Calu3 (cell line): Measurements from ENCODE around the gene EXOSC1. TPM values are rescaled to one million over a fixed set of nuclear protein-coding genes. Genes with fewer than 3 reads are reported as not detected.
"Not testable (repeated sequence)": the region's sequence is repeated elsewhere in the genome, so short reads cannot be mapped to it uniquely, and the experiment has no call there.

ENCODE experiments used
- BruUV-seq: library from RNA; stranded (reverse); fragments of 400-500 nt; replicated peaks from 2 replicates; lab custom pipeline; 2021; lab: Mats Ljungman, UMichigan
- CTCF ChIA-PET: fragments of 300-600 bp; sonication (Branson Sonifier 250); formaldehyde crosslinking; loops from one replicate; lab custom pipeline; 2022; ENCODE audit warnings: antibody characterized with exemption; lab: Charles Lee
- DNase-seq: peaks from one replicate; pipeline ENCODE4 v3.0.0; 2022
- H3K27ac Mint-ChIP-seq: one replicate; pipeline ENCODE4 v1.8.0; 2022; ENCODE audit warnings: mixed read lengths; ENCODE audit not compliant: unreplicated experiment
- H3K27me3 Mint-ChIP-seq: one replicate; pipeline ENCODE4 v1.8.0; 2022; ENCODE audit warnings: mixed read lengths; ENCODE audit not compliant: unreplicated experiment
- H3K36me3 Mint-ChIP-seq: one replicate; pipeline ENCODE4 v1.8.0; 2022; ENCODE audit warnings: mild to moderate bottlenecking, moderate library complexity, mixed read lengths; ENCODE audit not compliant: insufficient read depth, unreplicated experiment
- H3K4me1 Mint-ChIP-seq: one replicate; pipeline ENCODE4 v1.8.0; 2022; ENCODE audit warnings: mild to moderate bottlenecking, low read depth, mixed read lengths; ENCODE audit not compliant: unreplicated experiment
- H3K4me3 Mint-ChIP-seq: one replicate; pipeline ENCODE4 v1.8.0; 2022; ENCODE audit warnings: mild to moderate bottlenecking, low read depth, moderate library complexity, mixed read lengths; ENCODE audit not compliant: unreplicated experiment
- H3K9me3 Mint-ChIP-seq: one replicate; pipeline ENCODE4 v1.8.0; 2022; ENCODE audit warnings: low read depth, mixed read lengths; ENCODE audit not compliant: unreplicated experiment
- intact Hi-C: fragments of 100-400 bp; cut with micrococcal nuclease; formaldehyde crosslinking; loops from one replicate; pipeline ENCODE4 v1.10.0; 2022; ENCODE audit not compliant: unreplicated experiment
- total RNA-seq: library from RNA; stranded (reverse); gene quantifications from 2 replicates; pipeline ENCODE4 v1.2.3, GENCODE V29; 2022
- TF ChIP-seq, protein P1 (sequence below): fragments of 200-600 bp; IDR thresholded peaks from one replicate; pipeline ENCODE4 v1.8.0; 2022; ENCODE audit warnings: antibody characterized with exemption; ENCODE audit not compliant: unreplicated experiment

EXOSC1 gene
- total RNA-seq, 1 experiment from 2014 or later, result 29.5 TPM

DNA sequence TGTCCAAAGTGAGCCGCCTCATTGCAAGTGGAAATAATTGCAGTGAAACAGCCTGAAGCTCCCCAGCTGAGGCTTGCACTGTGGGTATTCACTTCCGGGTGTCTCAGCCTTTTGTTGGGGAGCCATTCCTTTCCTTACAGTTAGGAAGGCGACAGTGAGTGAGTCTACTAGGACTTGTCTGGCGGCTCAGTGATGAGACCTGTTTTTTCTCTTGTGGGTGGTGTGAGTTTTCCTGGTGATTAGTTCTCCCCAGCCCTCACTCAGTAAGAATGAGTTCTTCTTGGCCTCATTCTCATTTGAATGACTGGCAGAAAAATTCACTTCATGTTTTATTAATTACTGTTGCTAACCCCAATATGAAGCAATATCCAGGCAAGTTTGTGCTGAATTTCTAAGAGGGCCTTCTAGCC lies 17.2 kb downstream of the EXOSC1 start:
- Mint-ChIP-seq H3K27ac (no peak overlapping the region), H3K9me3 (no peaks in the 10 kb centered on the region), H3K4me1 (no peaks in the 10 kb centered on the region), H3K36me3 (peaks cover 48% of the 10 kb centered on the region), H3K27me3 (no peaks in the 10 kb centered on the region), H3K4me3 (peak overlapping the region; percentile 86)
- intact Hi-C loops, result no loop called here
- no TSS peak for BruUV-seq
- CTCF ChIA-PET, result no interaction called here
- TF ChIP-seq, protein P1, sequence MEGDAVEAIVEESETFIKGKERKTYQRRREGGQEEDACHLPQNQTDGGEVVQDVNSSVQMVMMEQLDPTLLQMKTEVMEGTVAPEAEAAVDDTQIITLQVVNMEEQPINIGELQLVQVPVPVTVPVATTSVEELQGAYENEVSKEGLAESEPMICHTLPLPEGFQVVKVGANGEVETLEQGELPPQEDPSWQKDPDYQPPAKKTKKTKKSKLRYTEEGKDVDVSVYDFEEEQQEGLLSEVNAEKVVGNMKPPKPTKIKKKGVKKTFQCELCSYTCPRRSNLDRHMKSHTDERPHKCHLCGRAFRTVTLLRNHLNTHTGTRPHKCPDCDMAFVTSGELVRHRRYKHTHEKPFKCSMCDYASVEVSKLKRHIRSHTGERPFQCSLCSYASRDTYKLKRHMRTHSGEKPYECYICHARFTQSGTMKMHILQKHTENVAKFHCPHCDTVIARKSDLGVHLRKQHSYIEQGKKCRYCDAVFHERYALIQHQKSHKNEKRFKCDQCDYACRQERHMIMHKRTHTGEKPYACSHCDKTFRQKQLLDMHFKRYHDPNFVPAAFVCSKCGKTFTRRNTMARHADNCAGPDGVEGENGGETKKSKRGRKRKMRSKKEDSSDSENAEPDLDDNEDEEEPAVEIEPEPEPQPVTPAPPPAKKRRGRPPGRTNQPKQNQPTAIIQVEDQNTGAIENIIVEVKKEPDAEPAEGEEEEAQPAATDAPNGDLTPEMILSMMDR, result no peak
- DNase-seq, result no peak

DNA sequence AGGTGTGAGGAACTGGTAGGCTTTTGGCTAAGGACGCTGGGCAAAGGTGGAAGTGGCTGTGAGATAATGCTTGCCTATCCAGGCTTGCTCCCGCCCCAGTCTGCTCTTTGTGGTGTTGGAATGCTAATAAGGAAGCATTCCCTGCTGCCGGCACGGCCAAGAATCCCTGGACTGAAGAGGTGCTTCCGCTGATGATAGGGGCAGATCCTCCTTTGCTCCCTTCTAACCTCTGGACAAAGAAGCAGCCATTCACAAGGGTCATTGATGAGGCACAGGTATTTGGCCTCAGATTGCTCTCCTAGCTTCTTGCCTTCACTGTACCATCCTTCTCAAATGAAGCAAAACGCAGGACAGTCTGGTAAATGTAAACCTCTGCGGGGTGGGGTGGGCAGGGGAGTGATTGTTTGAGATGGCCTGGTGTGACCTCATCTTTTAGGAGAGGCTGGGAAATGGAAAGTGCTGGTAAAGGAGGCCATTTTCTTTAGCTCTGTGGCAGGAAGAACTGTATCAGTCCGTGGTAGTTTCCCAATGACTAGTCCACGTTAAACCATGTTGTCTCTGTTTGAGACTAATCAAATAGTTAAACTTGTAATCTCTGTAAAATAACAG lies 18.1 kb downstream of the EXOSC1 start:
- CTCF ChIA-PET, result interaction anchor here (0.6 to 1.8 kb wide), 2 partner anchors 26 to 64 kb away, joined by 3 to 6 read pairs; partner anchors contain the start of gene RRP12
- Mint-ChIP-seq H3K27me3 (no peaks in the 10 kb centered on the region), H3K4me3 (peak overlapping the region; percentile 86), H3K9me3 (no peaks in the 10 kb centered on the region), H3K4me1 (no peaks in the 10 kb centered on the region), H3K36me3 (peaks cover 45% of the 10 kb centered on the region), H3K27ac (no peak overlapping the region)
- intact Hi-C loops, result loop anchor here (2.0 kb wide), 1 partner anchor 21 kb away; no protein-coding TSS in a partner anchor
- TF ChIP-seq, protein P1, result no peak
- BruUV-seq, result TSS peak; percentile 51
- DNase-seq, result peak; percentile 19

- peak overlapping the region; percentile 86 for H3K4me3 Mint-ChIP-seq
- CTCF ChIA-PET, result interaction anchor here (0.6 to 1.8 kb wide), 2 partner anchors 26 to 63 kb away, joined by 3 to 6 read pairs; partner anchors contain the start of gene RRP12
- no peaks in the 10 kb centered on the region for H3K27me3 Mint-ChIP-seq
- no TSS peak for BruUV-seq
- no peak for DNase-seq
- H3K36me3 Mint-ChIP-seq, result peaks cover 42% of the 10 kb centered on the region
- peak overlapping the region; percentile 83 for H3K27ac Mint-ChIP-seq
- H3K4me1 Mint-ChIP-seq, result no peaks in the 10 kb centered on the region
- intact Hi-C loops, result loop anchor here (2.0 kb wide), 1 partner anchor 20 kb away; no protein-coding TSS in a partner anchor
- no peaks in the 10 kb centered on the region for H3K9me3 Mint-ChIP-seq
- TF ChIP-seq, protein P1, result no peak
These were observed 18.8 kb downstream of the EXOSC1 start for GRCh38 chr10:97426776-97427570.

DNA sequence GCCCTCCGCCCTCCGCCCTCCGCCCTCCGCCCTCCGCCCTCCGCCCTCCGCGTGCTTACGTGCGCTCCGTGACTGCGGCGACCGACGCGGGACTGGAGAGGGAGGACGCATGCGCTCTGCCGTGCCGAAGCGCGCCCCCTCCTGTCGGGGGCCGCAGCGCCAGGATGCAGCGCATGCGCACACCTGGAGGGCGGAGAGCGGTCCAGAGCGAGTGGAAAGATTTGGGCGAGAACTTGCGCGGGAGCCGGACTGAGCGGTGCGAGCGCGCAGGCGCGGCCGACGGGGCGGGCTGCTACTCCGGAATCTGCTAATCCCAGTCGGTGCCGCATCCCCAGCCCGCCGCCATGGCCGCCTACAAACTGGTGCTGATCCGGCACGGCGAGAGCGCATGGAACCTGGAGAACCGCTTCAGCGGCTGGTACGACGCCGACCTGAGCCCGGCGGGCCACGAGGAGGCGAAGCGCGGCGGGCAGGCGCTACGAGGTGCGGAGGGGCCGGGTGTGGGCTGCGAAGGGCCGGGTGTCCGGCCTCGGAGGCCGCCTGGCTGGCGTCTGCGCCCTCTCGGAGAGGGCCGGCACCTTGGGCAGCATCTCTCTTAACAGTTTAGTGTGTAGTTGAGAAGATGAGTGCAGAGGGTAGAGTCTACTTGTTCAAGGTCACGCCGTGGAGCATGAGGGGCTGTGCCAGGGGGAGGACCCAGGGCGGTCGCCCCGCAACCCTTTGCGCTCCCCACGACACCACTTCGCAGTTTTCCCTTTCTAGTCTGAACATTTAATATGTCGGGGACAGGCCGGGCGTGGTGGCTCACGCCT lies 19.6 kb downstream of the EXOSC1 start, which contains the start of gene PGAM1:
PGAM1 (plus strand) TSS at position 228 of the 812 bp plus-strand sequence; CDS start at position 345, 117 bp downstream.
- no TSS peak for BruUV-seq
- no peaks in the 10 kb centered on the region for H3K4me1 Mint-ChIP-seq
- DNase-seq, result peak; percentile 93
- intact Hi-C loops, result loop anchor here (2.0 kb wide), 1 partner anchor 19 kb away; no protein-coding TSS in a partner anchor
- peaks cover 34% of the 10 kb centered on the region for H3K36me3 Mint-ChIP-seq
- TF ChIP-seq, protein P1, result peak; percentile 41
- CTCF ChIA-PET, result interaction anchor here (1.8 kb wide), 1 partner anchor 25 kb away, joined by 6 read pairs; the partner anchor contains the start of gene RRP12
- no peaks in the 10 kb centered on the region for H3K27me3 Mint-ChIP-seq
- H3K4me3 Mint-ChIP-seq, result peak within 1 kb of the TSS; percentile 86
- H3K27ac Mint-ChIP-seq, result peak within 1 kb of the TSS; percentile 83
- no peaks in the 10 kb centered on the region for H3K9me3 Mint-ChIP-seq

DNA sequence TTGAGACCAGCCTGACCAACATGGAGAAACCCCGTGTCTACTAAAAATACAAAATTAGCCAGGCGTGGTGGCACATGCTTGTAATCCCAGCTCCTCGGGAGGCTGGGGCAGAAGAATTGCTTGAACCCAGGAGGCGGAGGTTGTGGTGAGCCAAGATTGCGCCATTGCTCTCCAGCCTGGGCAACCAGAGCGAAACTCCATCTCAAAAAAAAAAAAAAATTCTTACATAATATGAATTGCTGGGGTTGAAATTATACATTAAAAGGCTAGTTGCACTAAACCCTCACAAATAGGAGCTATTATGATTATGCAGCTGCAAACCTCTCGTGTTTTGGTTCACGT lies 22.1 kb downstream of the EXOSC1 start:
- H3K27ac Mint-ChIP-seq, H3K27me3 Mint-ChIP-seq, BruUV-seq, H3K4me3 Mint-ChIP-seq, CTCF ChIA-PET, H3K4me1 Mint-ChIP-seq, intact Hi-C loops, H3K9me3 Mint-ChIP-seq, DNase-seq: not testable (repeated sequence)
- H3K36me3 Mint-ChIP-seq, result peaks cover 25% of the 10 kb centered on the region
